Measurements from ENCODE around the gene PSMA2. TPM values are rescaled to one million over a fixed set of nuclear protein-coding genes. Genes with fewer than 3 reads are reported as not detected.
A peak's percentile ranks its signal among the peaks of the same experiment; 100 is the strongest.

PSMA2 gene
- total RNA-seq, 6 donors from 2014 or later: 14.7 to 58.9 (median 42.8) TPM

DNA sequence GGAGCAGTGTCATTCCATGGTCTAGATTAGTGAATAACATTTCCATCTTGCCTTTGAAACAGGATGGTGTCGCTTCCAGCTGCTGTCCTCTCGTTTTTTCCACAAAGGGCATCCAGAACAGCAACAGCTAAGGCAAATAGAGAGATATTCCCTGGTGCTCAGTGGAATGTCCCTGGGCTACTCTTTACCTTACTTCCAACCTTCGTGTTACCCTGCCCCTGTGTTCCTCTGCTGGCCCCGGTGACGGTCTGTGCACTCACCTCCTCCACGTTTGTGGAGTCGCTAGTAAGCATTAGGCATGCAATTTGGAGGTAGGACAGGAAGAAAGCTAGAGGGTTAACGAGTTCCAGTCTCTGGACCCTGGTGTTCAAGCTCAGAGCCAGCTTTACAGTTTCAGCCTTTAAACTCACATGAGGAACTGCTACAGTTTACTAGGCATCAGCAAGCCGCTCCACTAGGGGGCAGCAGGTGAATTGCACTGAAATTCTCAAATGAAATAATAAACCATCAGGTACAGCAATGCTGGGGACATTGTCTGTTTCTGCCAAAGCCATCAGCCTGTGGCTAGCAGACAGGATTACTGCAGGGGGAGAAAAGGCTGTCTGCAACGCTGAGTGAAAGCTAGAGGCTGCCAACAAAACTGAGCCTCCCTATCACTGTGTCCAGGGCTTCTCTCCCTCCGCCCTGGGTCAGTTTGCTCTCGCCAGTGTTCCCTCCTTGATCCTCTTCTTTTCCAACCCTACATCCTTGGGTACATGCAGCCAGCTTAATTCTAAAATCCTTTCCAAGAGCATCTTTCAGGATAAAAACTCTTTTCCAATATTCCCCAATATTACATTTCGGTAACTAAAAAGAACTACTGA is 9.2 kb upstream of the PSMA2 start:
- H3K27ac ChIP-seq: no peak overlapping the region
- peaks cover 1 to 43% (median 9%) of the 10 kb centered on the region in 4 donors for H3K36me3 ChIP-seq
- WGBS, 2 donors: 61 to 67% methylated on average over 13 of the region's 13 CpGs
- peak in 1 of 2 donors; percentile 70 for DNase-seq
- TF ChIP-seq POLR2A (IDR thresholded peaks at IDR 0.05) (no peak), EP300 (IDR thresholded peaks at IDR 0.05) (no peak), POLR2AphosphoS5 (IDR thresholded peaks at IDR 0.05) (no peak)
- TF ChIP-seq, protein P1, sequence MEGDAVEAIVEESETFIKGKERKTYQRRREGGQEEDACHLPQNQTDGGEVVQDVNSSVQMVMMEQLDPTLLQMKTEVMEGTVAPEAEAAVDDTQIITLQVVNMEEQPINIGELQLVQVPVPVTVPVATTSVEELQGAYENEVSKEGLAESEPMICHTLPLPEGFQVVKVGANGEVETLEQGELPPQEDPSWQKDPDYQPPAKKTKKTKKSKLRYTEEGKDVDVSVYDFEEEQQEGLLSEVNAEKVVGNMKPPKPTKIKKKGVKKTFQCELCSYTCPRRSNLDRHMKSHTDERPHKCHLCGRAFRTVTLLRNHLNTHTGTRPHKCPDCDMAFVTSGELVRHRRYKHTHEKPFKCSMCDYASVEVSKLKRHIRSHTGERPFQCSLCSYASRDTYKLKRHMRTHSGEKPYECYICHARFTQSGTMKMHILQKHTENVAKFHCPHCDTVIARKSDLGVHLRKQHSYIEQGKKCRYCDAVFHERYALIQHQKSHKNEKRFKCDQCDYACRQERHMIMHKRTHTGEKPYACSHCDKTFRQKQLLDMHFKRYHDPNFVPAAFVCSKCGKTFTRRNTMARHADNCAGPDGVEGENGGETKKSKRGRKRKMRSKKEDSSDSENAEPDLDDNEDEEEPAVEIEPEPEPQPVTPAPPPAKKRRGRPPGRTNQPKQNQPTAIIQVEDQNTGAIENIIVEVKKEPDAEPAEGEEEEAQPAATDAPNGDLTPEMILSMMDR (IDR thresholded peaks at IDR 0.05): peak; percentile 66 to 79 (median 72)
- no peaks in the 10 kb centered on the region for H3K4me1 ChIP-seq
- H3K9me3 ChIP-seq: no peaks in the 10 kb centered on the region
- peak; percentile 53 to 75 for ATAC-seq (ENCODE audit: low FRiP score in 2 of 2)
- no peaks in the 10 kb centered on the region for H3K27me3 ChIP-seq
- H3K4me3 ChIP-seq: no peak overlapping the region

DNA sequence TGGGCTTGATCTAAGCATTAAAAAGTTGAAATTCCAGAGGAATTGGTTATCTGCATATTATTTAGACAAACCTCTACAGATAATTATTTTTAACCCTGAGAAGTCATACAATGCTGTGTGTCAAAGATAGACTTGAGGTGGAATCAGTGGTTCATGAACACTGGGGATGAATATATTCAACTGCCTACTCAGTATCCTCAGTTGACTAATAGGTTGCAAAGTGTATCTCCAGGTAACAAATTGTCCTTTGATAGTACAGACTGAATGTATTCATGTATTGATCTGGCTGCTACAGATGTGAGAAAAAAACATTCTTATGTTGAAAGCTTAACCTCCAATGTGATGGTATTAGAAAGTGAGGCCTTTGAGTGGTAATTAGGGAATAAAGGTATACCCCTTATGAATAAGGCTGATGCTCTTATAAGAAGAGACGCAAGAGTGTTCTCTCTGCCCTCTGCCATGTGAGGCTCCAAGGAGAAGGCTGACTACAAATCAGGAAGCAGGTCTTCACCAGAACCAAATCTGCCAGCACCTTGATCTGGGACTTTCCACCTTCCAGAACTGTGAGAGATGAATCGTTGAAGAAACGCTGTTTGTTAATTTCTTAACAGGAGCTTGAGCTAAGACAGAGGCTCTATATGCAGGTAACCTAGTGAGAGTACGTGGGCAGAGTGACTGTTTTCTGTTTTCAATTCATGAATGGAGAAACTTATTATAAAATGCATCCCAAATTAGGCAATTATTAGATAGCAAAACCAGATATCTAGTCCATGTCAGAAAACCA is 7.7 kb upstream of the PSMA2 start:
- H3K27me3 ChIP-seq: no peaks in the 10 kb centered on the region
- TF ChIP-seq EP300 (IDR thresholded peaks at IDR 0.05) (no peak), POLR2AphosphoS5 (IDR thresholded peaks at IDR 0.05) (no peak), POLR2A (IDR thresholded peaks at IDR 0.05) (no peak)
- TF ChIP-seq, protein P1 (IDR thresholded peaks at IDR 0.05): no peak
- H3K4me1 ChIP-seq: peaks cover 0 to 3% (median 1%) of the 10 kb centered on the region in 4 donors
- WGBS, 2 donors: 86 to 93% methylated on average over 4 of the region's 4 CpGs
- no peaks in the 10 kb centered on the region for H3K9me3 ChIP-seq
- no peak overlapping the region for H3K4me3 ChIP-seq
- H3K36me3 ChIP-seq: peaks cover 15 to 58% (median 23%) of the 10 kb centered on the region in 4 donors
- ATAC-seq (ENCODE audit: low FRiP score in 2 of 2) (no peak), DNase-seq (no peak)
- no peak overlapping the region for H3K27ac ChIP-seq

DNA sequence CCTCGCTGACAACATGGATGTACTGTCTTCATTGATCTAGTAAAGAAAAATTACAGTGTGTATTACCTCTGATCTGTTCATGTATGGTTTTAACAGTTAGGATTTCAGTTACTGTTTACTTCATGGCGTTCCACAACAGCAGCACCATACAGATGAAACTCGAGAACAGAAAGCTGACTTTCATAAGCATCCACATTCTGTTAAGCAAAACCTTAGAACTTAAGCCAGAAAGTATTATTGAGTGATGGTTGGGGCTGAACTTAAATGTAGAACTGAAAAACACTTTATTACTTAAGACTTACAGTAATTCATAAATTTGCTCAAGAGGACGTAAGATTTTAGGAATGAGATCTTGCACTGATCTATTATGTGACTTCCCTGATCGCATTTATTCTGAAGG is 3.9 kb upstream of the PSMA2 start:
- 93 to 95% methylated on average over 5 of the region's 5 CpGs for WGBS, 2 donors
- TF ChIP-seq POLR2A (IDR thresholded peaks at IDR 0.05) (no peak), EP300 (IDR thresholded peaks at IDR 0.05) (no peak), POLR2AphosphoS5 (IDR thresholded peaks at IDR 0.05) (no peak)
- TF ChIP-seq, protein P1 (IDR thresholded peaks at IDR 0.05): no peak
- DNase-seq: no peak
- Histone ChIP-seq H3K9me3 (no peaks in the 10 kb centered on the region), H3K4me3 (no peak overlapping the region), H3K4me1 (peaks cover 11 to 28% (median 20%) of the 10 kb centered on the region in 4 donors), H3K27ac (no peak overlapping the region), H3K36me3 (peaks cover 15 to 58% (median 23%) of the 10 kb centered on the region in 4 donors), H3K27me3 (no peaks in the 10 kb centered on the region)
- ATAC-seq (ENCODE audit: low FRiP score in 2 of 2): no peak

DNA sequence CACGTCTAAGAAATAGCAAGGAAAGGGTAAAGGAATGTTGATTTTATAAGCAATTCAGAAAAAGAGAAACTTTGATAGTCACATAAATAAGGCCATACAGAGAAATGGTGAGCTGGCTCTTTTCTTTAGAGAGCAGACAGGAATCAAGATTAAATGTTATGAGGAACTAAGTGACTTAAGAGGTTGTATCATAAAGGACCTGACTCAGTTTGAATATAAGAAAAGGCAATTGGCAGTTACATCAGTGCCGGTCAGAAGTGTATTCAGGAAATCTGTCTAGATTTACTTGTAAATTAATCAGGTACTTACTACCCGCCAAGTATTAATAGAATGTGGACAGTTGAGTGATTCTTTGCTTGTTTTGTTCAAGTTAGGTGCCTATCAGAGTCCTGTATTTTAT is 2.3 kb upstream of the PSMA2 start:
- H3K27me3 ChIP-seq: no peaks in the 10 kb centered on the region
- DNase-seq (no peak), ATAC-seq (ENCODE audit: low FRiP score in 2 of 2) (no peak)
- TF ChIP-seq POLR2A (IDR thresholded peaks at IDR 0.05): no peak
- TF ChIP-seq EP300 (IDR thresholded peaks at IDR 0.05): no peak
- no peak for TF ChIP-seq POLR2AphosphoS5 (IDR thresholded peaks at IDR 0.05)
- TF ChIP-seq, protein P1 (IDR thresholded peaks at IDR 0.05): no peak
- H3K4me3 ChIP-seq: no peak overlapping the region
- peaks cover 27 to 43% (median 36%) of the 10 kb centered on the region in 4 donors for H3K4me1 ChIP-seq
- H3K27ac ChIP-seq: no peak overlapping the region
- H3K9me3 ChIP-seq: no peaks in the 10 kb centered on the region
- 68 to 84% methylated on average over 3 of the region's 3 CpGs for WGBS, 2 donors
- H3K36me3 ChIP-seq: peaks cover 15 to 45% (median 22%) of the 10 kb centered on the region in 4 donors
